NCI-H748 (cell line): ENCODE measurements around the gene TNFRSF21.
"Not testable (repeated sequence)": the region's sequence is repeated elsewhere in the genome, so short reads cannot be mapped to it uniquely, and the experiment has no call there.

ENCODE experiments used
- DNase-seq: peaks from one replicate; lab custom pipeline; 2025; ENCODE audit not compliant: unreplicated experiment; lab: John Stamatoyannopoulos, UW

TNFRSF21 gene

GRCh38 chr6:47309291-47310130 lies at the start of gene TNFRSF21:
Gene TNFRSF21 (minus strand): TSS chr6:47309905. CDS start chr6:47309511, 394 bp downstream.
- peak; percentile 97 for DNase-seq

- DNase-seq: peak; percentile 78
These were observed 48.9 kb upstream of the TNFRSF21 start for GRCh38 chr6:47358440-47359225.

GRCh38 chr6:47357827-47358226 lies 48.1 kb upstream of the TNFRSF21 start:
- no peak for DNase-seq

GRCh38 chr6:47355496-47355895 lies 45.8 kb upstream of the TNFRSF21 start:
- no peak for DNase-seq

- DNase-seq: no peak
These were observed 44.2 kb upstream of the TNFRSF21 start for GRCh38 chr6:47353871-47354270.

GRCh38 chr6:47352966-47353365 lies 43.3 kb upstream of the TNFRSF21 start:
- no peak for DNase-seq

- DNase-seq: peak; percentile 19
These were observed 42.7 kb upstream of the TNFRSF21 start for GRCh38 chr6:47352194-47352920.

- no peak for DNase-seq
These were observed 41.9 kb upstream of the TNFRSF21 start for GRCh38 chr6:47351621-47352020.

GRCh38 chr6:47349931-47350330 lies 40.2 kb upstream of the TNFRSF21 start:
- DNase-seq: no peak

- no peak for DNase-seq
These were observed 38.7 kb upstream of the TNFRSF21 start for GRCh38 chr6:47348316-47348863.

GRCh38 chr6:47345761-47346160 lies 36.1 kb upstream of the TNFRSF21 start:
- DNase-seq: no peak

GRCh38 chr6:47344022-47344421 lies 34.3 kb upstream of the TNFRSF21 start:
- DNase-seq: peak; percentile 81

GRCh38 chr6:47343600-47343999 lies 33.9 kb upstream of the TNFRSF21 start:
- DNase-seq: no peak

- no peak for DNase-seq
These were observed 33.1 kb upstream of the TNFRSF21 start for GRCh38 chr6:47342824-47343223.

GRCh38 chr6:47337519-47337918 lies 27.8 kb upstream of the TNFRSF21 start:
- no peak for DNase-seq

- DNase-seq: no peak
These were observed 26.6 kb upstream of the TNFRSF21 start for GRCh38 chr6:47336334-47336733.

- DNase-seq: no peak
These were observed 25.8 kb upstream of the TNFRSF21 start for GRCh38 chr6:47335466-47335865.

- DNase-seq: no peak
These were observed 24.6 kb upstream of the TNFRSF21 start for GRCh38 chr6:47334334-47334733.

GRCh38 chr6:47328606-47329005 lies 18.9 kb upstream of the TNFRSF21 start:
- DNase-seq: not testable (repeated sequence)

GRCh38 chr6:47328139-47328538 lies 18.4 kb upstream of the TNFRSF21 start:
- not testable (repeated sequence) for DNase-seq

GRCh38 chr6:47323887-47324286 lies 14.2 kb upstream of the TNFRSF21 start:
- no peak for DNase-seq
